HG03575 (cell line): ENCODE measurements around the gene CREB3L2.
"Not testable (repeated sequence)": the region's sequence is repeated elsewhere in the genome, so short reads cannot be mapped to it uniquely, and the experiment has no call there.

ENCODE experiments used
- ATAC-seq: cut with Tn5 transposase; IDR thresholded peaks from one replicate; pipeline ENCODE4 v1.9.1; 2021; ENCODE audit not compliant: unreplicated experiment, insufficient number of reproducible peaks, low FRiP score; ENCODE audit errors: extremely low read depth

Gene CREB3L2

GRCh38 chr7:137836541-137836940, 165.3 kb downstream of the CREB3L2 start:
- ATAC-seq: no peak

GRCh38 chr7:137836113-137836509, 165.8 kb downstream of the CREB3L2 start:
- ATAC-seq: no peak

GRCh38 chr7:137835486-137836112, 166.3 kb downstream of the CREB3L2 start:
- ATAC-seq: no peak

GRCh38 chr7:137834552-137834951, 167.3 kb downstream of the CREB3L2 start:
- no peak for ATAC-seq

GRCh38 chr7:137832990-137833389, 168.9 kb downstream of the CREB3L2 start:
- not testable (repeated sequence) for ATAC-seq

GRCh38 chr7:137832382-137832781, 169.5 kb downstream of the CREB3L2 start:
- no peak for ATAC-seq

- ATAC-seq: not testable (repeated sequence)
These were observed 170.3 kb downstream of the CREB3L2 start for GRCh38 chr7:137831555-137831954.

GRCh38 chr7:137829337-137829992, 172.4 kb downstream of the CREB3L2 start:
- ATAC-seq: no peak

GRCh38 chr7:137828456-137828855, 173.4 kb downstream of the CREB3L2 start:
- no peak for ATAC-seq

- no peak for ATAC-seq
These were observed 176.4 kb downstream of the CREB3L2 start for GRCh38 chr7:137825489-137825888.
